Measurements from ENCODE around the gene ZBTB14.

DNA sequence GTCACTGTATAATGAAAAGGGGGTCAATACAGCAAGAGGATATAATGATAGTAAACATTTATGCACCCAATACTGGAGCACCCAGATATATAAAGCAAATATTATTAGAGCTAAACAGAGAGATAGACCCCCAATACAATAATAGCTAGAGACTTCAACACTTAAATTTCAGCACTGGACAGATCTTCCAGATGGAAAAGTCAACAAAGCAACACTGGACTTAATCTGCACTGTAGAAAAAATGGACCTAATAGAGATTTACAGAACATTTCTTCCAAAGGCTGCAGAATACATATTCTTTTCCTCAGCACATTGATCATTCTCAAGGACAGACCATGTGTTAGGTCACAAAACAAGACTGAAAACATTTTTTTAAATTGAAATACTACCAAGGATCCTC is 26.7 kb downstream of the ZBTB14 start:
- TF ChIP-seq, protein P1, sequence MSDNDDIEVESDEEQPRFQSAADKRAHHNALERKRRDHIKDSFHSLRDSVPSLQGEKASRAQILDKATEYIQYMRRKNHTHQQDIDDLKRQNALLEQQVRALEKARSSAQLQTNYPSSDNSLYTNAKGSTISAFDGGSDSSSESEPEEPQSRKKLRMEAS (CRISPR knock-in tag; IDR thresholded peaks at IDR 0.05), result no peak
- TF ChIP-seq, protein P2, sequence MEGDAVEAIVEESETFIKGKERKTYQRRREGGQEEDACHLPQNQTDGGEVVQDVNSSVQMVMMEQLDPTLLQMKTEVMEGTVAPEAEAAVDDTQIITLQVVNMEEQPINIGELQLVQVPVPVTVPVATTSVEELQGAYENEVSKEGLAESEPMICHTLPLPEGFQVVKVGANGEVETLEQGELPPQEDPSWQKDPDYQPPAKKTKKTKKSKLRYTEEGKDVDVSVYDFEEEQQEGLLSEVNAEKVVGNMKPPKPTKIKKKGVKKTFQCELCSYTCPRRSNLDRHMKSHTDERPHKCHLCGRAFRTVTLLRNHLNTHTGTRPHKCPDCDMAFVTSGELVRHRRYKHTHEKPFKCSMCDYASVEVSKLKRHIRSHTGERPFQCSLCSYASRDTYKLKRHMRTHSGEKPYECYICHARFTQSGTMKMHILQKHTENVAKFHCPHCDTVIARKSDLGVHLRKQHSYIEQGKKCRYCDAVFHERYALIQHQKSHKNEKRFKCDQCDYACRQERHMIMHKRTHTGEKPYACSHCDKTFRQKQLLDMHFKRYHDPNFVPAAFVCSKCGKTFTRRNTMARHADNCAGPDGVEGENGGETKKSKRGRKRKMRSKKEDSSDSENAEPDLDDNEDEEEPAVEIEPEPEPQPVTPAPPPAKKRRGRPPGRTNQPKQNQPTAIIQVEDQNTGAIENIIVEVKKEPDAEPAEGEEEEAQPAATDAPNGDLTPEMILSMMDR (IDR thresholded peaks at IDR 0.05), result no peak
- TF ChIP-seq NFYB (CRISPR knock-in tag; conservative IDR thresholded peaks at IDR 0.05; ENCODE audit: low read depth), result no peak
- TF ChIP-seq SP1 (CRISPR knock-in tag; conservative IDR thresholded peaks at IDR 0.05), result no peak

All from WTC11 (cell line).